GM12878 (cell line): Measurements from ENCODE around the gene TSPAN31. TPM values are rescaled to one million over a fixed set of nuclear protein-coding genes. Genes with fewer than 3 reads are reported as not detected.

Experiments used
- ATAC-seq: fragments of 200-7000 bp; cut with Tn5 transposase; 3 replicates; pipeline ENCODE4 v1.9.1; 2020; ENCODE audit warnings: mild to moderate bottlenecking, moderate library complexity
- BruUV-seq: library from RNA; stranded (reverse); fragments of 400-500 nt; replicated peaks from 2 replicates; lab custom pipeline; 2021; lab: Mats Ljungman, UMichigan
- CTCF ChIA-PET: fragments of 300-600 bp; sonication (Branson Sonifier 250); formaldehyde crosslinking; extraction: SDS; loops from one replicate; lab custom pipeline; 2021; ENCODE audit warnings: inconsistent platforms; lab: Yijun Ruan, JAX
- POLR2A ChIA-PET: fragments of 350-600 bp; formaldehyde crosslinking; extraction: SDS; loops from one replicate; lab custom pipeline; 2021; ENCODE audit warnings: inconsistent platforms; lab: Charles Lee
- RAD21 ChIA-PET: fragments of 300-600 bp; sonication (Branson Sonifier 250); formaldehyde crosslinking; loops from one replicate; lab custom pipeline; 2023; ENCODE audit warnings: antibody characterized with exemption; ENCODE audit not compliant: unreplicated experiment; lab: Charles Lee
- SMC1A ChIA-PET: fragments of 300-600 bp; sonication (Branson Sonifier 250); formaldehyde crosslinking; loops from one replicate; lab custom pipeline; 2023; ENCODE audit not compliant: unreplicated experiment, uncharacterized antibody; lab: Charles Lee
- DNase-seq: peaks from one replicate; pipeline ENCODE4 v3.0.0-alpha.2; 2011; ENCODE audit warnings: low read depth, low spot score
- FAIRE-seq: peaks from 3 replicates; lab custom pipeline; 2011; peaks lifted over from hg19 to GRCh38; lab: Jason Lieb, UNC
- H2AFZ ChIP-seq: 2 replicates; pipeline ENCODE4 v1.6.0; 2011; ENCODE audit warnings: low read depth, low read length, control low read depth; ENCODE audit not compliant: control insufficient read depth
- H3K27ac ChIP-seq: 2 replicates; pipeline ENCODE4 v1.5.1; 2011; ENCODE audit warnings: control low read depth; ENCODE audit not compliant: control insufficient read depth, insufficient read depth
- H3K27me3 ChIP-seq, 2 experiments: replicated peaks in 1 of 2; 2 replicates each; pipeline versions ENCODE4 v1.6.0 to v1.6.1; 2011; ENCODE audit warnings: low read length in 1 of 2; ENCODE audit not compliant: control insufficient read depth in 2 of 2, insufficient read depth in 2 of 2
- H3K36me3 ChIP-seq, 2 experiments: 2 replicates each; pipeline ENCODE4 v1.5.1; 2011; ENCODE audit warnings: low read length in 1 of 2; ENCODE audit not compliant: control insufficient read depth in 2 of 2, insufficient read depth in 2 of 2
- H3K4me1 ChIP-seq: 2 replicates; pipeline ENCODE4 v1.6.1; 2011; ENCODE audit warnings: mild to moderate bottlenecking, low read length, moderate library complexity, mixed read lengths; ENCODE audit not compliant: control insufficient read depth, insufficient read depth
- H3K4me2 ChIP-seq: 2 replicates; pipeline ENCODE4 v1.6.0; 2011; ENCODE audit warnings: control low read depth; ENCODE audit not compliant: control insufficient read depth, insufficient read depth
- H3K4me3 ChIP-seq: fragments of 200-600 bp; sonication (generic); 2 replicates; pipeline ENCODE4 v1.5.1; 2016
- H3K79me2 ChIP-seq: 2 replicates; pipeline ENCODE4 v1.6.0; 2011; ENCODE audit warnings: low read length; ENCODE audit not compliant: control insufficient read depth, insufficient read depth
- H3K9ac ChIP-seq: 2 replicates; pipeline ENCODE4 v1.8.0; 2011; ENCODE audit warnings: low read length, control low read depth, mixed read lengths; ENCODE audit not compliant: control insufficient read depth, insufficient read depth
- H3K9me3 ChIP-seq: replicated peaks from 3 replicates; pipeline ENCODE4 v1.5.1; 2011; ENCODE audit warnings: mild to moderate bottlenecking, low read length; ENCODE audit not compliant: control insufficient read depth, insufficient read depth
- H4K20me1 ChIP-seq: 2 replicates; pipeline ENCODE4 v1.6.0; 2011; ENCODE audit not compliant: control insufficient read depth, insufficient read depth
- BHLHE40 ChIP-seq, 2 experiments: fragments of 450-650 bp in 1 of 2; IDR thresholded peaks; 2 replicates each; pipeline ENCODE4 v1.6.1; 2011 to 2017; ENCODE audit warnings: low read depth in 2 of 2, borderline replicate concordance in 1 of 2, improper control_type of control experiment in 1 of 2, low read length in 1 of 2, mild to moderate bottlenecking in 1 of 2
- FOS ChIP-seq: IDR thresholded peaks from 3 replicates; pipeline ENCODE4 v1.6.1; 2011; ENCODE audit warnings: borderline replicate concordance; ENCODE audit not compliant: insufficient read length; ENCODE audit errors: extremely low read depth
- JUNB ChIP-seq: IDR thresholded peaks from 2 replicates; pipeline ENCODE4 v1.6.1; 2016; ENCODE audit warnings: antibody characterized with exemption, mild to moderate bottlenecking
- MXI1 ChIP-seq: fragments of 150-350 bp; IDR thresholded peaks from 2 replicates; pipeline ENCODE4 v1.6.1; 2011; ENCODE audit warnings: low read depth, mild to moderate bottlenecking, inconsistent platforms, low read length, improper control_type of control experiment
- NFYA ChIP-seq: IDR thresholded peaks from 2 replicates; pipeline ENCODE4 v1.6.1; 2011; ENCODE audit warnings: low read depth, mild to moderate bottlenecking, low read length, improper control_type of control experiment, borderline replicate concordance
- POLR2AphosphoS5 ChIP-seq: IDR thresholded peaks from 2 replicates; pipeline ENCODE4 v1.6.1; 2011; ENCODE audit warnings: mild to moderate bottlenecking, low read length, inconsistent platforms
- REST ChIP-seq: IDR thresholded peaks from 2 replicates; pipeline ENCODE4 v1.6.1; 2012; ENCODE audit warnings: mild to moderate bottlenecking, low read depth, low read length
- SMAD1 ChIP-seq: fragments of 450-650 bp; IDR thresholded peaks from 2 replicates; pipeline ENCODE4 v1.6.1; 2018; ENCODE audit warnings: mild to moderate bottlenecking, low read depth; ENCODE audit not compliant: partially characterized antibody
- SRF ChIP-seq, 2 experiments: IDR thresholded peaks; 2 replicates each; pipeline ENCODE4 v1.6.1; 2011; ENCODE audit warnings: low read depth in 2 of 2, low read length in 2 of 2, mild to moderate bottlenecking in 1 of 2, moderate library complexity in 1 of 2
- ZBTB40 ChIP-seq: fragments of 450-650 bp; IDR thresholded peaks from 2 replicates; pipeline ENCODE4 v1.6.1; 2016; ENCODE audit warnings: mild to moderate bottlenecking, moderate library complexity, borderline replicate concordance
- ZNF384 ChIP-seq: IDR thresholded peaks from 2 replicates; pipeline ENCODE4 v1.6.1; 2012; ENCODE audit warnings: low read depth, mild to moderate bottlenecking, low read length, improper control_type of control experiment, borderline replicate concordance
- WGBS: methylation state at CpG from one replicate; pipeline ENCODE4 v1.1.6; 2016; ENCODE audit warnings: low lambda C conversion rate; ENCODE audit not compliant: insufficient replicate concordance, insufficient coverage; ENCODE audit errors: missing lambda C conversion rate; 5-methylcytosine and 5-hydroxymethylcytosine counted together
- in situ Hi-C: fragments of 300-500 bp; cut with MboI; formaldehyde crosslinking; loops from 9 replicates; pipeline ENCODE4 v1.14.3; 2018; ENCODE audit warnings: mixed read lengths
- intact Hi-C: fragments of 100-400 bp; cut with micrococcal nuclease; formaldehyde crosslinking; loops from one replicate; pipeline ENCODE4 v1.14.2; 2022; ENCODE audit not compliant: unreplicated experiment
- polyA plus RNA-seq, 11 experiments: library from polyadenylated mRNA; depleted of rRNA in 4 of 11; unstranded in 6 of 11; stranded (reverse) in 5 of 11; fragments of >200 nt; fragmentation: Nextera tagmentation in 4 of 11; fragmentation: Illumina TruSeq in 1 of 11; extraction: Ambion mirVana in 4 of 11; extraction: Trizol in 1 of 11; gene quantifications; 1 replicate in 1 of 11; 2 replicates in 10 of 11; pipeline versions ENCODE4 v1.2.1 to v1.2.3, GENCODE V29; 2011 to 2016; ENCODE audit warnings: inconsistent platforms in 2 of 11, missing spikeins in 2 of 11, low read depth in 1 of 11
- total RNA-seq, 4 experiments: library from RNA; depleted of rRNA in 3 of 4; stranded (reverse); fragments of >200 nt in 3 of 4; fragmentation: Illumina TruSeq in 1 of 4; extraction: Trizol in 1 of 4; gene quantifications; 2 replicates each; pipeline versions ENCODE4 v1.2.1 to v1.2.3, GENCODE V29; 2013 to 2021
- TF ChIP-seq, protein P1 (sequence below): fragments of 450-650 bp; formaldehyde crosslinking; IDR thresholded peaks from 2 replicates; pipeline ENCODE4 v1.4.0; 2022; ENCODE audit warnings: mild to moderate bottlenecking, moderate library complexity

Gene TSPAN31
- total and polyA plus RNA-seq, 10 of the 15 experiments (the other 5 are each of a cell fraction or from before 2014, with no cell fraction given): 11.8 to 32.2 (median 24.7) TPM

GRCh38 chr12:57732270-57732669 lies 12.6 kb upstream of the TSPAN31 start:
- no TSS peak for BruUV-seq
- RAD21 ChIA-PET: no interaction called here
- Histone ChIP-seq H3K36me3 (peaks cover 8 to 12% of the 10 kb centered on the region in 2 experiments), H3K27ac (no peak overlapping the region), H2AFZ (no peak overlapping the region), H3K9ac (no peak overlapping the region), H3K27me3 (no peaks in the 10 kb centered on the region), H4K20me1 (no peaks in the 10 kb centered on the region), H3K4me3 (no peak overlapping the region), H3K79me2 (no peaks in the 10 kb centered on the region), H3K9me3 (no peaks in the 10 kb centered on the region), H3K4me2 (no peak overlapping the region), H3K4me1 (no peaks in the 10 kb centered on the region)
- CTCF ChIA-PET: interaction anchor here (0.6 to 1.3 kb wide), 6 partner anchors 9 to 460 kb away, joined by 3 to 4 read pairs (median 3); partner anchors contain the start of gene TSPAN31
- 95% methylated on average over 4 of the region's 4 CpGs for WGBS
- DNase-seq (no peak), FAIRE-seq (no peak), ATAC-seq (no peak)
- POLR2A ChIA-PET: no interaction called here
- in situ Hi-C loops (no loop called here), intact Hi-C loops (no loop called here)
- SMC1A ChIA-PET: interaction anchor here (1.9 kb wide), 1 partner anchor 9 kb away, joined by 5 read pairs; no protein-coding TSS in a partner anchor
- TF ChIP-seq BHLHE40 (IDR thresholded peaks at IDR 0.05; ENCODE audit: borderline replicate concordance in 1 of 2, low read depth in 2 of 2, low read length in 1 of 2) (no peak), ZNF384 (no peak), ZBTB40 (no peak), SMAD1 (no peak), NFYA (no peak), JUNB (no peak), SRF (IDR thresholded peaks at IDR 0.05; ENCODE audit: low read depth in 2 of 2, low read length in 2 of 2) (no peak), POLR2AphosphoS5 (no peak), REST (no peak), MXI1 (no peak), FOS (no peak)
- TF ChIP-seq, protein P1, sequence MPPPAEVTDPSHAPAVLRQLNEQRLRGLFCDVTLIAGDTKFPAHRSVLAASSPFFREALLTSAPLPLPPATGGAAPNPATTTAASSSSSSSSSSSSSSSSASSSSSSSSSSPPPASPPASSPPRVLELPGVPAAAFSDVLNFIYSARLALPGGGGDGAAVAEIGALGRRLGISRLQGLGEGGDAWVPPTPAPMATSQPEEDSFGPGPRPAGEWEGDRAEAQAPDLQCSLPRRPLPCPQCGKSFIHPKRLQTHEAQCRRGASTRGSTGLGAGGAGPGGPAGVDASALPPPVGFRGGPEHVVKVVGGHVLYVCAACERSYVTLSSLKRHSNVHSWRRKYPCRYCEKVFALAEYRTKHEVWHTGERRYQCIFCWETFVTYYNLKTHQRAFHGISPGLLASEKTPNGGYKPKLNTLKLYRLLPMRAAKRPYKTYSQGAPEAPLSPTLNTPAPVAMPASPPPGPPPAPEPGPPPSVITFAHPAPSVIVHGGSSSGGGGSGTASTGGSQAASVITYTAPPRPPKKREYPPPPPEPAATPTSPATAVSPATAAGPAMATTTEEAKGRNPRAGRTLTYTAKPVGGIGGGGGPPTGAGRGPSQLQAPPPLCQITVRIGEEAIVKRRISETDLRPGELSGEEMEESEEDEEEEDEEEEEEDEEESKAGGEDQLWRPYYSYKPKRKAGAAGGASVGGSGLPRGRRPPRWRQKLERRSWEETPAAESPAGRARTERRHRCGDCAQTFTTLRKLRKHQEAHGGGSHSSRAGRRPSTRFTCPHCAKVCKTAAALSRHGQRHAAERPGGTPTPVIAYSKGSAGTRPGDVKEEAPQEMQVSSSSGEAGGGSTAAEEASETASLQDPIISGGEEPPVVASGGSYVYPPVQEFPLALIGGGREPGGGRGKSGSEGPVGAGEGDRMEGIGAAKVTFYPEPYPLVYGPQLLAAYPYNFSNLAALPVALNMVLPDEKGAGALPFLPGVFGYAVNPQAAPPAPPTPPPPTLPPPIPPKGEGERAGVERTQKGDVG (CRISPR knock-in tag): no peak
